ENCODE measurements around the gene MSRB1.
"Not testable (repeated sequence)": the region's sequence is repeated elsewhere in the genome, so short reads cannot be mapped to it uniquely, and the experiment has no call there.

Gene MSRB1

GRCh38 chr16:1914988-1915387, 28.0 kb downstream of the MSRB1 start:
- no peak for DNase-seq

GRCh38 chr16:1914084-1914608, 28.9 kb downstream of the MSRB1 start:
- DNase-seq, result no peak

- DNase-seq, result no peak
Measured at GRCh38 chr16:1913327-1914083, 29.5 kb downstream of the MSRB1 start.

GRCh38 chr16:1912215-1912543, 30.8 kb downstream of the MSRB1 start:
- DNase-seq, result no peak

GRCh38 chr16:1911467-1912214, 31.4 kb downstream of the MSRB1 start:
- DNase-seq, result no peak

GRCh38 chr16:1909561-1910231, 33.3 kb downstream of the MSRB1 start:
- no peak for DNase-seq

GRCh38 chr16:1908983-1909382, 34.0 kb downstream of the MSRB1 start:
- DNase-seq, result no peak

- no peak for DNase-seq
Measured at GRCh38 chr16:1908184-1908583, 34.8 kb downstream of the MSRB1 start.

GRCh38 chr16:1907226-1907860, 35.7 kb downstream of the MSRB1 start:
- DNase-seq, result no peak

GRCh38 chr16:1906846-1907165, 36.2 kb downstream of the MSRB1 start:
- no peak for DNase-seq

- no peak for DNase-seq
Measured at GRCh38 chr16:1906055-1906845, 36.7 kb downstream of the MSRB1 start.

GRCh38 chr16:1903845-1904840, 38.9 kb downstream of the MSRB1 start:
- DNase-seq, result no peak

GRCh38 chr16:1903220-1903574, 39.8 kb downstream of the MSRB1 start:
- DNase-seq, result no peak

GRCh38 chr16:1902547-1903219, 40.3 kb downstream of the MSRB1 start:
- DNase-seq, result no peak

GRCh38 chr16:1900452-1900774, 42.6 kb downstream of the MSRB1 start:
- no peak for DNase-seq

- DNase-seq, result no peak
Measured at GRCh38 chr16:1899641-1900451, 43.2 kb downstream of the MSRB1 start.

- not testable (repeated sequence) for DNase-seq
Measured at GRCh38 chr16:1897692-1898091, 45.3 kb downstream of the MSRB1 start.

- no peak for DNase-seq
Measured at GRCh38 chr16:1895949-1896675, 46.9 kb downstream of the MSRB1 start.

GRCh38 chr16:1895068-1895467, 47.9 kb downstream of the MSRB1 start:
- DNase-seq, result no peak
